Fibroblast of villous mesenchyme (primary cell): Measurements from ENCODE around the gene B3GNT4. TPM values are rescaled to one million over a fixed set of nuclear protein-coding genes. Genes with fewer than 3 reads are reported as not detected.

Experiments used
- DNase-seq: peaks from one replicate; pipeline ENCODE4 v3.0.0-alpha.2; 2010; ENCODE audit warnings: low read depth
- H3K4me3 ChIP-seq: 2 replicates; pipeline ENCODE4 v1.5.1; 2011; ENCODE audit warnings: low read depth, mild to moderate bottlenecking, low read length
- CTCF ChIP-seq: IDR thresholded peaks from 2 replicates; pipeline ENCODE4 v1.5.1; 2012; ENCODE audit warnings: low read depth, mild to moderate bottlenecking, low read length; ENCODE audit not compliant: insufficient read depth
- total RNA-seq: library from RNA; depleted of rRNA; stranded (reverse); fragments of >200 nt; gene quantifications from 2 replicates; pipeline ENCODE4 v1.2.3, GENCODE V29; 2012

The B3GNT4 gene
- total RNA-seq, 1 donor, result under 0.01 TPM

GRCh38 chr12:122204167-122205052, 901 bp downstream of the B3GNT4 start:
- DNase-seq, result no peak
- H3K4me3 ChIP-seq, result peak overlapping the region; percentile 38
- TF ChIP-seq CTCF, result no peak

GRCh38 chr12:122205053-122205925, 1.8 kb downstream of the B3GNT4 start:
- H3K4me3 ChIP-seq, result no peak overlapping the region
- no peak for DNase-seq
- no peak for TF ChIP-seq CTCF

GRCh38 chr12:122206111-122206881, 2.8 kb downstream of the B3GNT4 start:
- TF ChIP-seq CTCF, result no peak
- no peak for DNase-seq
- no peak overlapping the region for H3K4me3 ChIP-seq

- H3K4me3 ChIP-seq, result no peak overlapping the region
- DNase-seq, result no peak
- TF ChIP-seq CTCF, result no peak
These were observed 3.5 kb downstream of the B3GNT4 start for GRCh38 chr12:122206976-122207375.

- no peak for DNase-seq
- TF ChIP-seq CTCF, result no peak
- no peak overlapping the region for H3K4me3 ChIP-seq
These were observed 3.9 kb downstream of the B3GNT4 start for GRCh38 chr12:122207391-122207790.

GRCh38 chr12:122208073-122208820, 4.7 kb downstream of the B3GNT4 start:
- no peak for TF ChIP-seq CTCF
- no peak overlapping the region for H3K4me3 ChIP-seq
- no peak for DNase-seq
